Activated CD4-positive, alpha-beta T cell treated with anti-CD3 and anti-CD28 coated beads for 48 hours (primary cell): ENCODE data around the gene SNPH.
A peak's percentile ranks its signal among the peaks of the same experiment; 100 is the strongest.

ENCODE experiments used
- DNase-seq: peaks from one replicate; pipeline ENCODE4 v3.0.0-alpha.2; 2020

Gene SNPH

GRCh38 chr20:1265226-1265915 is 723 bp upstream of the SNPH start:
- DNase-seq, result no peak

GRCh38 chr20:1265916-1266166 is 253 bp upstream of the SNPH start:
- DNase-seq, result no peak

GRCh38 chr20:1267161-1267560 is 1.1 kb downstream of the SNPH start:
- DNase-seq, result no peak

GRCh38 chr20:1267809-1268374 is 1.8 kb downstream of the SNPH start:
- no peak for DNase-seq

- DNase-seq, result no peak
These were observed 3.1 kb downstream of the SNPH start for GRCh38 chr20:1269235-1269634.

GRCh38 chr20:1269850-1270249 is 3.8 kb downstream of the SNPH start:
- DNase-seq, result no peak

GRCh38 chr20:1272368-1273100 is 6.4 kb downstream of the SNPH start:
- DNase-seq, result no peak

- DNase-seq, result no peak
These were observed 7.3 kb downstream of the SNPH start for GRCh38 chr20:1273366-1273765.

GRCh38 chr20:1274485-1275311 is 8.6 kb downstream of the SNPH start:
- no peak for DNase-seq

GRCh38 chr20:1275919-1276318 is 9.8 kb downstream of the SNPH start:
- DNase-seq, result no peak

- no peak for DNase-seq
These were observed 11.6 kb downstream of the SNPH start for GRCh38 chr20:1277529-1278322.

- no peak for DNase-seq
These were observed 12.9 kb downstream of the SNPH start for GRCh38 chr20:1278993-1279392.

- DNase-seq, result no peak
These were observed 14.4 kb downstream of the SNPH start for GRCh38 chr20:1280195-1281102.

GRCh38 chr20:1281279-1282057 is 15.4 kb downstream of the SNPH start:
- DNase-seq, result no peak

GRCh38 chr20:1282966-1283365 is 16.9 kb downstream of the SNPH start:
- DNase-seq, result no peak

- no peak for DNase-seq
These were observed 17.7 kb downstream of the SNPH start for GRCh38 chr20:1283522-1284510.

GRCh38 chr20:1286267-1287024 is 20.4 kb downstream of the SNPH start:
- no peak for DNase-seq

GRCh38 chr20:1287306-1287705 is 21.2 kb downstream of the SNPH start:
- DNase-seq, result peak; percentile 31
